ENCODE data around the gene DCAKD. TPM values are rescaled to one million over a fixed set of nuclear protein-coding genes. Genes with fewer than 3 reads are reported as not detected.

DCAKD gene
- total RNA-seq, 1 experiment from 2014 or later = 48.3 TPM

GRCh38 chr17:45060382-45060796, 9.0 kb upstream of the DCAKD start:
- H3K9ac ChIP-seq (ENCODE audit: extremely low read depth, insufficient read length, low read length) = peak overlapping the region; percentile 72
- no peak overlapping the region for H2BK12ac ChIP-seq (ENCODE audit: insufficient read length, low read depth, low read length)
- no peaks in the 10 kb centered on the region for H3K4me1 ChIP-seq (ENCODE audit: insufficient read depth, low read length)
- no peak overlapping the region for H3T11ph ChIP-seq (ENCODE audit: low read length)
- H3K27me3 Mint-ChIP-seq (ENCODE audit: low read depth) = no peaks in the 10 kb centered on the region; the same call in 1 of the 2 replicates
- H3K56ac ChIP-seq (ENCODE audit: insufficient read length, low read depth, low read length) = no peak overlapping the region
- peaks cover 19% of the 10 kb centered on the region; the same call in 1 of the 2 replicates for H3K79me2 ChIP-seq (ENCODE audit: insufficient read depth, low read length)
- no CpG with 5 or more reads among the region's 15 CpGs for WGBS (ENCODE audit: extremely low coverage, insufficient read length, low lambda C conversion rate)
- H4K20me1 ChIP-seq (ENCODE audit: control insufficient read depth, insufficient read depth, insufficient read length) = no peaks in the 10 kb centered on the region
- no peak overlapping the region for H3K18ac ChIP-seq (ENCODE audit: insufficient read length, low read depth, low read length)
- no peak overlapping the region for H2BK120ac ChIP-seq (ENCODE audit: low read depth, low read length, poor library complexity, severe bottlenecking)
- TF ChIP-seq, protein P1, sequence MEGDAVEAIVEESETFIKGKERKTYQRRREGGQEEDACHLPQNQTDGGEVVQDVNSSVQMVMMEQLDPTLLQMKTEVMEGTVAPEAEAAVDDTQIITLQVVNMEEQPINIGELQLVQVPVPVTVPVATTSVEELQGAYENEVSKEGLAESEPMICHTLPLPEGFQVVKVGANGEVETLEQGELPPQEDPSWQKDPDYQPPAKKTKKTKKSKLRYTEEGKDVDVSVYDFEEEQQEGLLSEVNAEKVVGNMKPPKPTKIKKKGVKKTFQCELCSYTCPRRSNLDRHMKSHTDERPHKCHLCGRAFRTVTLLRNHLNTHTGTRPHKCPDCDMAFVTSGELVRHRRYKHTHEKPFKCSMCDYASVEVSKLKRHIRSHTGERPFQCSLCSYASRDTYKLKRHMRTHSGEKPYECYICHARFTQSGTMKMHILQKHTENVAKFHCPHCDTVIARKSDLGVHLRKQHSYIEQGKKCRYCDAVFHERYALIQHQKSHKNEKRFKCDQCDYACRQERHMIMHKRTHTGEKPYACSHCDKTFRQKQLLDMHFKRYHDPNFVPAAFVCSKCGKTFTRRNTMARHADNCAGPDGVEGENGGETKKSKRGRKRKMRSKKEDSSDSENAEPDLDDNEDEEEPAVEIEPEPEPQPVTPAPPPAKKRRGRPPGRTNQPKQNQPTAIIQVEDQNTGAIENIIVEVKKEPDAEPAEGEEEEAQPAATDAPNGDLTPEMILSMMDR (conservative IDR thresholded peaks at IDR 0.05) = no peak
- H3K36me3 Mint-ChIP-seq (ENCODE audit: insufficient read depth in 1 of 3, low read depth in 3 of 3) = peaks cover 2 to 18% (median 13%) of the 10 kb centered on the region in 3 experiments; a peak in 5 of 7 replicates
- no peak overlapping the region for H2BK5ac ChIP-seq (ENCODE audit: insufficient read length, low read length)
- H3K23me2 ChIP-seq (ENCODE audit: insufficient read length, low read depth, low read length, poor library complexity, severe bottlenecking) = peaks cover 6% of the 10 kb centered on the region
- H3K27ac Mint-ChIP-seq = peak overlapping the region; percentile 88 to 100 (median 93)
- H3K4me3 Mint-ChIP-seq = peak overlapping the region; percentile 93 to 100
- no peak overlapping the region for H4K5ac ChIP-seq (ENCODE audit: insufficient read length, low read depth, low read length)
- no peak overlapping the region for H2BK20ac ChIP-seq (ENCODE audit: low read depth, low read length, poor library complexity, severe bottlenecking)
- H2AK5ac ChIP-seq (ENCODE audit: insufficient read length, low read length) = no peak overlapping the region
- H4K91ac ChIP-seq (ENCODE audit: insufficient read length, low read depth, low read length) = no peak overlapping the region
- peak overlapping the region; percentile 85 for H3K4me2 ChIP-seq (ENCODE audit: insufficient read depth, insufficient read length, low read length)
- no peak overlapping the region for H4K8ac ChIP-seq (replicated peaks; ENCODE audit: insufficient read length, low read depth, low read length)
- H3K4me1 Mint-ChIP-seq = peaks cover 4 to 13% of the 10 kb centered on the region in 2 experiments
- no peaks in the 10 kb centered on the region; a peak in 1 of 5 replicates for H3K9me3 Mint-ChIP-seq
- peak overlapping the region; percentile 14; the same call in 1 of the 2 replicates for H3K14ac ChIP-seq (ENCODE audit: insufficient read depth, low read length)
- H2AFZ ChIP-seq (ENCODE audit: low read length) = no peak overlapping the region
- no peak overlapping the region for H3K27ac ChIP-seq (ENCODE audit: insufficient read length, low read depth, low read length)
- H3K27me3 ChIP-seq (ENCODE audit: insufficient read depth, low read length) = no peaks in the 10 kb centered on the region
- peaks cover 2% of the 10 kb centered on the region for H3K79me1 ChIP-seq (ENCODE audit: insufficient read depth, low read depth, low read length, poor library complexity, severe bottlenecking)
- no peaks in the 10 kb centered on the region for H3K9me3 ChIP-seq (ENCODE audit: control insufficient read depth, low read depth, low read length)
- no peak overlapping the region for H2BK15ac ChIP-seq (ENCODE audit: low read depth, low read length)
- H3K23ac ChIP-seq (ENCODE audit: insufficient read length, low read depth, low read length) = no peak overlapping the region
- DNase-seq = no peak
- no peak overlapping the region for H3K4ac ChIP-seq (ENCODE audit: low read depth, low read length)

Data from H9 (cell line).